ENCODE data around the gene NEK11. TPM values are rescaled to one million over a fixed set of nuclear protein-coding genes. Genes with fewer than 3 reads are reported as not detected.

Gene NEK11
- total RNA-seq, 1 donor from 2014 or later: 8.1 TPM

- H2AFZ ChIP-seq (replicated peaks): no peak overlapping the region
- H3K27me3 ChIP-seq: no peaks in the 10 kb centered on the region
- DNase-seq (ENCODE audit: low spot score): no peak
- H3K27me3 Mint-ChIP-seq (ENCODE audit: insufficient read depth, low read depth): peaks cover 3% of the 10 kb centered on the region
- H3K4me3 Mint-ChIP-seq: no peak overlapping the region
- H3K36me3 ChIP-seq: no peaks in the 10 kb centered on the region
- H3F3A ChIP-seq (ENCODE audit: low read depth): no peaks in the 10 kb centered on the region
- H3K27ac ChIP-seq: no peak overlapping the region
- peaks cover 10% of the 10 kb centered on the region for H3K4me1 ChIP-seq
- H3K9ac ChIP-seq: no peak overlapping the region
- no peak overlapping the region for H3K4me2 ChIP-seq
- no peak overlapping the region for H3K27ac Mint-ChIP-seq
- TF ChIP-seq EZH2phosphoT487 (IDR thresholded peaks at IDR 0.05): no peak
- TF ChIP-seq EZH2 (IDR thresholded peaks at IDR 0.05): no peak
- TF ChIP-seq, protein P1, sequence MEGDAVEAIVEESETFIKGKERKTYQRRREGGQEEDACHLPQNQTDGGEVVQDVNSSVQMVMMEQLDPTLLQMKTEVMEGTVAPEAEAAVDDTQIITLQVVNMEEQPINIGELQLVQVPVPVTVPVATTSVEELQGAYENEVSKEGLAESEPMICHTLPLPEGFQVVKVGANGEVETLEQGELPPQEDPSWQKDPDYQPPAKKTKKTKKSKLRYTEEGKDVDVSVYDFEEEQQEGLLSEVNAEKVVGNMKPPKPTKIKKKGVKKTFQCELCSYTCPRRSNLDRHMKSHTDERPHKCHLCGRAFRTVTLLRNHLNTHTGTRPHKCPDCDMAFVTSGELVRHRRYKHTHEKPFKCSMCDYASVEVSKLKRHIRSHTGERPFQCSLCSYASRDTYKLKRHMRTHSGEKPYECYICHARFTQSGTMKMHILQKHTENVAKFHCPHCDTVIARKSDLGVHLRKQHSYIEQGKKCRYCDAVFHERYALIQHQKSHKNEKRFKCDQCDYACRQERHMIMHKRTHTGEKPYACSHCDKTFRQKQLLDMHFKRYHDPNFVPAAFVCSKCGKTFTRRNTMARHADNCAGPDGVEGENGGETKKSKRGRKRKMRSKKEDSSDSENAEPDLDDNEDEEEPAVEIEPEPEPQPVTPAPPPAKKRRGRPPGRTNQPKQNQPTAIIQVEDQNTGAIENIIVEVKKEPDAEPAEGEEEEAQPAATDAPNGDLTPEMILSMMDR (IDR thresholded peaks at IDR 0.05): no peak
- no peaks in the 10 kb centered on the region for H4K20me1 ChIP-seq (ENCODE audit: low read depth)
- H3K9me3 Mint-ChIP-seq: no peaks in the 10 kb centered on the region
- H3K79me2 ChIP-seq (ENCODE audit: low read depth): no peaks in the 10 kb centered on the region
- peaks cover 20% of the 10 kb centered on the region for H3K4me1 Mint-ChIP-seq
- H3K4me3 ChIP-seq: no peak overlapping the region
- H3K9me3 ChIP-seq (ENCODE audit: low read depth): no peaks in the 10 kb centered on the region
- no peaks in the 10 kb centered on the region for H3K36me3 Mint-ChIP-seq
Observed at GRCh38 chr3:131239267-131239666, 212.6 kb downstream of the NEK11 start.

GRCh38 chr3:131242201-131242600, 215.5 kb downstream of the NEK11 start:
- Histone ChIP-seq H3F3A (ENCODE audit: low read depth) (no peaks in the 10 kb centered on the region), H3K79me2 (ENCODE audit: low read depth) (no peaks in the 10 kb centered on the region), H3K4me3 (no peak overlapping the region), H4K20me1 (ENCODE audit: low read depth) (no peaks in the 10 kb centered on the region), H3K27me3 (no peaks in the 10 kb centered on the region), H3K4me1 (no peaks in the 10 kb centered on the region), H3K9me3 (ENCODE audit: low read depth) (no peaks in the 10 kb centered on the region), H3K9ac (no peak overlapping the region), H3K27ac (no peak overlapping the region), H3K4me2 (no peak overlapping the region), H2AFZ (replicated peaks) (no peak overlapping the region), H3K36me3 (no peaks in the 10 kb centered on the region)
- H3K27ac Mint-ChIP-seq: no peak overlapping the region
- no peaks in the 10 kb centered on the region for H3K9me3 Mint-ChIP-seq
- no peak overlapping the region for H3K4me3 Mint-ChIP-seq
- no peaks in the 10 kb centered on the region for H3K36me3 Mint-ChIP-seq
- no peaks in the 10 kb centered on the region for H3K27me3 Mint-ChIP-seq (ENCODE audit: insufficient read depth, low read depth)
- DNase-seq (ENCODE audit: low spot score): no peak
- no peaks in the 10 kb centered on the region for H3K4me1 Mint-ChIP-seq
- TF ChIP-seq, protein P1 (IDR thresholded peaks at IDR 0.05): no peak
- no peak for TF ChIP-seq EZH2 (IDR thresholded peaks at IDR 0.05)

DNA sequence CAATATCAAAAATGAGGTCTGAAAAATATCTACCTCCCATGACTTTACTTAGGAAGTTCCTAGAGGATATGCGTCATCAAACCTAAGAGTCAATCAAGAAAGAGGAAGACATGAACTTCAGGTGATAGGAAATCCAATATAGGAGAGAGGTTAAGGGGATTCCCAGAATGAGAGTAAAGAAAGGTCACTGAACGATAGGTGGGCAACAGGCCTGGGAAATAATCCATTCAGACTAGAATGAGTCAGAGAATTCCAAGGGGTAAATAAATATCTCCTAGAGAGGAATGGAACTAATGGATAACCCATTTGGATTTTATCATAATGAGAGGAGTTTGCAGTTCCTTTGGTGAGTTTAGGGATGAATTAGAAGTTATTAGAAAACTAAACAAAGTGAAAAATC, 223.8 kb downstream of the NEK11 start:
- Histone ChIP-seq H3K27me3 (no peaks in the 10 kb centered on the region), H3K4me2 (no peak overlapping the region), H3K27ac (no peak overlapping the region), H2AFZ (replicated peaks) (no peak overlapping the region), H3K9ac (no peak overlapping the region), H3K4me3 (no peak overlapping the region), H3K4me1 (no peaks in the 10 kb centered on the region), H4K20me1 (ENCODE audit: low read depth) (no peaks in the 10 kb centered on the region), H3K79me2 (ENCODE audit: low read depth) (no peaks in the 10 kb centered on the region), H3K36me3 (no peaks in the 10 kb centered on the region), H3K9me3 (ENCODE audit: low read depth) (no peaks in the 10 kb centered on the region), H3F3A (ENCODE audit: low read depth) (no peaks in the 10 kb centered on the region)
- DNase-seq (ENCODE audit: low spot score): no peak
- H3K36me3 Mint-ChIP-seq: no peaks in the 10 kb centered on the region
- H3K27ac Mint-ChIP-seq: no peak overlapping the region
- no peaks in the 10 kb centered on the region for H3K4me1 Mint-ChIP-seq
- H3K9me3 Mint-ChIP-seq: peaks cover 9% of the 10 kb centered on the region
- no peak overlapping the region for H3K4me3 Mint-ChIP-seq
- no peak for TF ChIP-seq EZH2phosphoT487 (IDR thresholded peaks at IDR 0.05)
- TF ChIP-seq, protein P1 (IDR thresholded peaks at IDR 0.05): no peak
- no peak for TF ChIP-seq EZH2 (IDR thresholded peaks at IDR 0.05)
- H3K27me3 Mint-ChIP-seq (ENCODE audit: insufficient read depth, low read depth): no peaks in the 10 kb centered on the region
